Glomerular endothelial cell (primary cell): ENCODE data around the gene RBM4. TPM values are rescaled to one million over a fixed set of nuclear protein-coding genes. Genes with fewer than 3 reads are reported as not detected.

Experiments
- DNase-seq: peaks from one replicate; pipeline ENCODE4 v3.0.0-alpha.2; 2011; ENCODE audit warnings: low read depth, low spot score; ENCODE audit errors: extremely low read depth
- total RNA-seq: library from RNA; depleted of rRNA; stranded (reverse); fragments of >200 nt; gene quantifications from 2 replicates; pipeline ENCODE4 v1.2.3, GENCODE V29; 2015

RBM4 gene
- total RNA-seq, 1 donor from 2014 or later, result 112 TPM

- DNase-seq, result no peak
These were observed 49.4 kb downstream of the RBM4 start for GRCh38 chr11:66687831-66688281.

- DNase-seq, result no peak
These were observed 50.3 kb downstream of the RBM4 start for GRCh38 chr11:66688561-66689534.

GRCh38 chr11:66689661-66690590 is 51.4 kb downstream of the RBM4 start:
- DNase-seq, result no peak

- no peak for DNase-seq
These were observed 52.9 kb downstream of the RBM4 start for GRCh38 chr11:66691311-66691980.

- no peak for DNase-seq
These were observed 53.9 kb downstream of the RBM4 start for GRCh38 chr11:66692446-66692845.

GRCh38 chr11:66692871-66693331 is 54.4 kb downstream of the RBM4 start:
- no peak for DNase-seq

GRCh38 chr11:66693356-66694055 is 55.0 kb downstream of the RBM4 start:
- DNase-seq, result no peak

- no peak for DNase-seq
These were observed 55.5 kb downstream of the RBM4 start for GRCh38 chr11:66694056-66694410.

- DNase-seq, result peak; percentile 86
These were observed 56.3 kb downstream of the RBM4 start for GRCh38 chr11:66694732-66695207.

Other genes with a start within 250 kb of the RBM4 start
- gene NPAS4, start 217.7 kb upstream of the RBM4 start, total RNA-seq, result not detected in 2 replicates
- gene MRPL11, start 199.9 kb upstream of the RBM4 start, total RNA-seq, result 30.1 and 41.2 TPM in 2 replicates
- gene PELI3, start 171.8 kb upstream of the RBM4 start, total RNA-seq, result 4.7 and 4.8 TPM in 2 replicates
- 74.5 and 98.1 TPM in 2 replicates for gene DPP3, start 158.3 kb upstream of the RBM4 start, total RNA-seq
- 42.0 and 47.0 TPM in 2 replicates for gene BBS1, start 128.1 kb upstream of the RBM4 start, total RNA-seq
- gene ZDHHC24, start 92.7 kb upstream of the RBM4 start, total RNA-seq, result 28.4 and 43.2 TPM in 2 replicates
- not detected in 2 replicates for gene ACTN3, start 91.8 kb upstream of the RBM4 start, total RNA-seq
- 55.9 and 71.9 TPM in 2 replicates for gene CTSF, start 70.1 kb upstream of the RBM4 start, total RNA-seq
- 0.18 and 0.73 TPM in 2 replicates for gene CCDC87, start 45.6 kb upstream of the RBM4 start, total RNA-seq
- gene CCS, start 45.5 kb upstream of the RBM4 start, total RNA-seq, result 22.0 and 34.7 TPM in 2 replicates
- 34.5 and 53.3 TPM in 2 replicates for gene RBM14, start 22.1 kb upstream of the RBM4 start, total RNA-seq
- gene RBM4B, start 39.2 kb downstream of the RBM4 start, total RNA-seq, result 16.6 and 16.7 TPM in 2 replicates
- gene SPTBN2, start 90.5 kb downstream of the RBM4 start, total RNA-seq, result 47.7 and 63.2 TPM in 2 replicates
- 17.8 and 32.7 TPM in 2 replicates for gene RCE1, start 204.7 kb downstream of the RBM4 start, total RNA-seq
- 37.9 and 49.7 TPM in 2 replicates for gene LRFN4, start 218.4 kb downstream of the RBM4 start, total RNA-seq